Activated CD4-positive, CD25-positive, alpha-beta regulatory T cell treated with anti-CD3 and anti-CD28 coated beads, Interleukin-2, amount 50 U/mL, for 24 hours (primary cell): ENCODE data around the gene CELSR3.
A peak's percentile ranks its signal among the peaks of the same experiment; 100 is the strongest.

Source experiments
- ATAC-seq, 2 donors: fragments of 150-1000 bp; cut with Tn5 transposase; one replicate each; pipeline ENCODE4 v1.10.0; 2021; ENCODE audit warnings: mild to moderate bottlenecking in 1 of 2, moderate library complexity in 1 of 2

CELSR3 gene

DNA sequence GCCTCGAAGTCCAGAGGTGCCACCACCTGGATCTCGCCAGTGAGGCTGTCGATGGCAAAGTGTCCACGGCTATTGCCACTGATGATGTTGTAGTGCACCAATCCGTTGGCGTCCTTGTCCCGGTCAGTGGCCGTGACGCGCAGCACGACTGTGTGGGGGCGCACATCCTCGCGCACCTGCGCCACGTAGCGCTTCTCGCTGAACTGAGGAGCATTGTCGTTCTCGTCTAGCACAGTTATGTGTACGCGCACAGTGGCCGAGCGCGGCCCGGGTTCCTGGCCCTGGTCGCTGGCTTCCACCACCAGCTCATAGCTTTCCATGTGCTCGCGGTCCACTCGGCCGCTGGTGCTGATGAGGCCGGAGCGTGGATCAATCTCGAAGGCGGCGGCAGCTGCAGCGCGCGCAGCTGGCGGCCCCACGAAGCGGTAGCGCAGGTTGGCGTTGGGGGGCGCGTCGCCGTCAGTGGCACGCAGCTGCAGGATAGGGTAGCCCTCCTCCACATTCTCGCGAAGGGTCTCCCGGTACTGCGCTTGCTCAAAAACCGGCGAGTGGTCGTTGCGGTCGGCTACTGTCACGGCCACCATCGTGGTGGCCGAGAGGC lies 1.8 kb downstream of the CELSR3 start:
- ATAC-seq: no peak

DNA sequence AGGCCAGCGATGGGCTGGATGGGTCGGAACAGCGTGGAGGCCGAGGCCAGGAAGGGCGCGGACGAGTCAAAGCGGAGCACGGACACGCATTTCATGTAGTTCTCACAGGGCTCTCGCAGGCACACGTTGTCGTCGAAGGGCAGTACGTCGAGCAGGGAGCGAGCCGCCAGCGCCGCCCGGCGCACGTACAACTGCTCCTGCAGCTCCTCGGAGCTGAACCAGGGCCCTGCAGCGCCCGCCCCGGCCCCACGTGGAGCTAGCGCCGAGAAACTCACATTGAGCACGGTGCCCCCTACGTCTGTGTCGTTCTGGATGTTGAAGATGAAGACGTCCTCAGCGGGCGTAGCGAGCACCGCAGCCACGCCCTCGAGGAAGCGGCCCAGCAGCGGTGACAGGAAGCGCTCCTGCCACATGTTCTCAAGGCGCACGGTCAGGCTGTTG lies 5.8 kb downstream of the CELSR3 start:
- ATAC-seq: no peak

DNA sequence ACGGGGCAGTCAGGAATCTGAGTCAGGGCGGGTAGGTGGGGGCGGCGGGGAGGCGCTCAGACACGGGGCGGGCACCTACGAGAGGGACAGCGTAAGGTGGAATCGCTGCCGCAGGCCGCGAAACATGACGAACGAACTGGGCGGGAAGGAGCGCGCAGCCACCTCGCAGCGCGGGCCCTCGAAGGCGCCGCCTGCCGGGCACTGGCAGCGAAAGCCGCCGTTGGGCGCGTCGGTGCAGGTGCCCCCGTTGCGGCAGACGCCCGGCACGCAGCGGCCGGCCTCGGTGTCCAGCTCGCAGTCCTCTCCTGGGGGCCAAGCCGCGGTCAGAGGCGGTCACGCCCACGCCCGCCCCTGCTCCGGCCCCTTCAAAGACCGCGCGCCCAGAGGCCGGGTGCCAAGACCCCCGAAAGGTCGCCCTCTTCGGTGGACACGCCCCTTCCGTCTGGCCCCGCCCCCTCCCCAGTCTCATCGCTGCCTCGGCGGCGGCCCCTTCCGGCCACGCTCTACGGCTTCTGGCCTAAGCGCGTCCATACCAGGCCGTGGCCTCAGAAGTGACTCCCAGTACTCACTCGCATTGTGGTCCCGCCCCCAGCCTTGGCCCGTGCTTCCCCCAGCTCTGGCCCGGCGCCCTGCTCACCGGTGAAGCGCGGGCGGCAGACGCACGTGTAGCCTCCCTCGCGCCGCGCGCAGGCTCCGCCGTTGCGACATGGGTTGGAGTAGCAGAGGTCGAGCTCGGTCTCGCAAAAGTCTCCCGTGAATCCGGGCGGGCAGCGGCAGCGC lies 6.4 kb downstream of the CELSR3 start:
- ATAC-seq: peak; percentile 83 to 84

DNA sequence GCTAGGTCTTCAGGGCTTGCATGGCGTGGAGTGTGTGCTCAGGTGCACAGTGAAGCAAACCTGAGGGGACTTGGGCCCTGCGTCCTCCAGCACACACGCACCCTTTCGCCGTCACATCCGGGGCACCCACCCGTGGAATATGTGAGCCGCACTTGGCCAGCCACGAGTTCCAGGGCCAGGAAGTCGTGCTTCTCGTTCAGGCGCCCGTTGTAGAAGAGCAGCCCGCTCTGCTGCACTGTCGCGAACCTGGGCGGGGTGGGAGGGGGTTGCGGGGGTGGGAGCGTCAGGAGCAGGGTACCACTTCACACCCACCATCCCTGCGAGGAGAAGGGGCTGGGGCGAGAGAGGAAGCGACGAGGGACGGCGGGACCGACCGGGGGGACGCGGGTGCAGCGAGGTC lies 7.1 kb downstream of the CELSR3 start:
- ATAC-seq: peak; percentile 33 to 34

DNA sequence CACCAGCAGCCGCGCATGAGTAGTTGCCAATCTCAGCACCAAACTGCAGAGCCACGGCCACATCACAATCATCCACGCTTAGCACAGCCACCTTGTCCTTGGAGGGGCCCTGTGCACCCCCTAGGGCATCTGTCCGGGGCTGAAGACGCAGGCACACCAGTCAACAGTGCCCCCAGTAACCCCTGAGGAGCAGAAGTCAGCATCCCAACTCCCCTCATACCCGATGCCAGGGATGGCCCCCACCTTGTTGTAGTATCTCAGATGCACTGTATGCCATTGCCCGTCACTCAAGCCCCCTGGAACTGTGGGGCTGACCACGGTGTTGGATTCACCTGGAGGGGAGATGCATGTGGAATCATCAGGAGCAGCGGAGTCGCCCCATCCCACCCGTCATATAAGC lies 7.6 kb downstream of the CELSR3 start:
- ATAC-seq: no peak

DNA sequence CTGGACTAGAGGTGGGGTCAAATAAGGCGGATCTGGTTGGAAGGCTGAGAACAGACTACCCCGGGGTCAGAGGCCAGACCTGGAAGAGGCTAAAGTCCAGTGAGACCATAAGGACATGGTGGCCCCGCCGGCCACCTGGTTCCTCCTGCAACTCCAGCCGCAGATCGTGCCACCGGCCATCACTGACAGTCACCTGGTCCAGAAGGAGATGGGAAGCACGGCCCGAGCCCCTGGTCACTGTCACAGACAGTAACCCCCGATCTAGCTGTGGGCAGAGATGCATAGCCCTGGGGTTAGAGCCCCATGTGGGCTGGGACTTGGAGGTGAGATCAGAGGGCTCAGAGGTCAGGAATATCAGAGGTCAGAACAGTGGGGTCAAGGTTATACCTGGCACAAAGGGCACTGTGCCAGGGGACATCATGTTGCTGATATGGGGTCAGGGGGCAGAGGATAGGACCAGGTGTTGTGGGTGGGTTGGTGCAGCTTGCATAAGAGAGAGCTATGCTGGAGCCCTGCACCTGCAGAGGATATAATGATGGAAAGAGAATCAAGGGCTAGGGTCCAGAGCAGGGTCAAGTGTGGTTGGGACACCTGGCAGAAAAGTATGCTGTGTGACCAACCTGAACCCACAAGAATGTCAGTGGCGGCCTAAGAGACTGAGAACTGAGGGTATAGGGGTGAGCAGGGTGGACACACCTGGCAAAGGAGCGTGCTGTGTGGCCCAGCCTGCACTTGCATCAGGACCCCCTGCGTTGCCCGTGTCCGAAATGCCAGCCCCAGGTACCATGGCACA lies 9.6 kb downstream of the CELSR3 start:
- no peak for ATAC-seq

DNA sequence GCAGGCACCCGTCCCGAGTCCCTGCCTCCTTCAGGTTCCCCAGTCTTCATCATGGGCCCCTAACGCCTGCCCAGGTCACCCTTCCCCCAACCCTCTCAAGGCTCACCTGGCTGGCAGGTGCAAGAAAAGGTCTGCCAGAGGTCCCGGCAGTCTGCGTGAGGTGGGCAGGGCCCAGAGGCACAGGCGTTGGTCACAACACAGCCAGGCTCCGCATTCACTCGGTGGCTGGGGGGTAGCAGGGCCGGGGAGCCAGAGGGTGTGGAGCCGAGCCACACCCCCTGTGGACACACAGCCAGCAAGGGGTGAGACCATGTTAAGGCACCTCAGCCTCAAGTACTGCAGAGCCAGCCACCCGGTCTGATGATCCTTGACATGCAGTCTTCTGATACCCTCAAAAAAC lies 10.9 kb downstream of the CELSR3 start:
- no peak for ATAC-seq

DNA sequence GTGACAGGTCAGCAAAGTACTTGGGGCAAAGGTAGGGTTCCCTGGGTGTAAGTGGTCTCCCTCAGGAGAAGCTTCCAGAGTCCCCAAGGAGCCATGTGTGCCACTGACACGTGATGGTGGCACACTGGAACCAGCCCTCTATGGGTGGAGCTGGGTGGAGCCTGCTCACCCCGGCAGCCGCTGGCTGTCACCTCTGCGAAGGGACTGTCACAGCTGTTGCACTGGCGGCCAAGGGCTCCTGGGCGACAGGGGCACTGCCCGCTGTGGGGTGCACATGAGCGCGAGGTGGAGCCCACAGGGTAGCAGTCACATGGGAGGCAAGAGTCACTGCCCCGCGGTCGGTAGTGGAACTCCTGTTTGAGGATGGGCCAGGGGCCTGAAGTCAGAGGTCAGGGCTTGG lies 12.0 kb downstream of the CELSR3 start:
- no peak for ATAC-seq

DNA sequence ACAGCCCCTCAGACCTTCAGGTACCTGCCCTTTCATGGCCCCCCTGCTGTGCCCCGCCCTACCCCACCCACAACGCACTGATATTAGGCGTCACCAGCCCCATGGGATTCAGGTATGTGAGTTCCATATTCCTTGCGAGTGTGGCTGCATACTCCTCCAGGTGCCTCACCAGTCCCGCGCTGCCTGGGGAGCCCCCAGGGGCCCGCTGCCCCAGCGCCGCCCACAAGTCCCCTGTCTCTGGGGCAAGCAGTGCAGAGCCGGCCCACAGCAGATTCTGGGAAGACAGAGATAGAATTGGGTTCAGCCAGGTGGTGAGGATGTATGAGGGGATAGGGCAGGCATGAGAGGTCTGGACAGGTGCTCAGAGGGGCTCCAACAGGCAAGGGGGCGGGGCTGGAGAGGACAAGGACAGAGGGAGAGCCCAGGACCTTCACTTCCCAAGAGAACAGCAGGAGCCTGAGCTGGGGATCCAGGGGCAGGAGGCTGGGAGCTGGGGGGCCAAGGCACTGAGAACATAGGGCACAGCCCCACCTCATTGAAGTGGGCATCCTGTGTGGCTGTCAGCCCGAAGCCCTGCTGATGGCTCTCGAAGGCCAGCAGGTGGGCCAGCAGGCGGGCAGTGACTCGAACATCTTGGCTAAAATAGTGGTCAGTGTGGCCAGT lies 14.4 kb downstream of the CELSR3 start:
- no peak for ATAC-seq

DNA sequence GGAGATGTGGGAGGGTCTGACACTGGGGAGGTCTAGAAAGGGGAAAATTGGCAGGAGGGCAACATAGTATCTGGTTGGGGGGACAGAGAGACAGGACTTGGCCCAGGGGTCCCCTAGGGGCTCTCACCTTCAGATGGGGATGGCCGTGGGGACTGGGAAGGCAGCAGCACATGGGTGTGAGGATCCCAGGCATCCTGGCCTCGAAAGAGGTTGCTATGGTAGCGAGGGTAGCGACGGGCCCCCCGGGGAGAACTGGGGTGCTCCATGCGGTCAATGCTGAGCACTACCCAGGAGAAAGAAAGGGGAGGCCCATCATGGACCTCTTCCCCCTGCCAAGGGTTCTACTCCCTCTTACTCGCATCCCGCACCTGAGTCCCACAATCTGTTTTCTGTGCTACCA lies 15.0 kb downstream of the CELSR3 start:
- no peak for ATAC-seq

DNA sequence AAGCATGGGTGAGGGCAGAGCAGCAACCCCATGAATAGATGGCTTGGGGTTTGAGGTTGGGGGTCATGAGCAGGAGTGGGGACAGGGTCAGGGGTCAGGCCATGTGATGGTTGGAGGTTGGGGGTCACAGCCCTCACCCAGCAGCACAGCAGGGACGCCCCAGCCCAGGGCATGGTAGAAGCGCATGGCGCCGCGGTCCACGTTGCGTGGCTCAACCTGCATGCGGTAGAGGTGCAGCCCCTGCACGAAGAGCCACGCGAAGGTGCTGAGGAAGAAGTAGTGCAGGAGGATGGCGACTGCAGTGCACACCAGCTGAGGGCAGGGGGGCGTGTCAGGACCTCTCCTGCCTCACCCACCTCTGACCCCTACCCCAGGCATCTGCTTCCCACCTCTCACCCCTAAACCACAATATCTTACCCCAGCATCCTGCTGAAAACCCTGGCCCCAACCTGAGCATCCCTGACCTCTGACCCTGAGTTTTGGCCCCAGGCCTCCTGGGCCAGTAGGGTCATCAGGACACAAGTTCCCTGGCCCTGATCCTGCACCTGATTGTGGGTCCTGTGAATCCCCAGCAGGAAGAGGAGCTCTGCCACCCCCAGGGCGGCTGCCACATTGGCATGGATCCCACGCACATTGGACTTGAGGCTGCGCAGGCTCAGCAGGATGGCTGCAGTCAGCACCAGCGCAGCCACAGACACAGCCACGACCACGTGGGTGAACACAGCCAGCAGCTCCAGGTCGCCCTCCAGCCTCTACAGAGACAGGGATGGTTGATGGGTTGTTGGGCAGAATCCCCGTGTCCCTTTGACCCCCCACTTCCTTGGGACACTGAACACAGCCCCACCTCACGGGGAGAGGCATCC lies 17.6 kb downstream of the CELSR3 start:
- no peak for ATAC-seq

DNA sequence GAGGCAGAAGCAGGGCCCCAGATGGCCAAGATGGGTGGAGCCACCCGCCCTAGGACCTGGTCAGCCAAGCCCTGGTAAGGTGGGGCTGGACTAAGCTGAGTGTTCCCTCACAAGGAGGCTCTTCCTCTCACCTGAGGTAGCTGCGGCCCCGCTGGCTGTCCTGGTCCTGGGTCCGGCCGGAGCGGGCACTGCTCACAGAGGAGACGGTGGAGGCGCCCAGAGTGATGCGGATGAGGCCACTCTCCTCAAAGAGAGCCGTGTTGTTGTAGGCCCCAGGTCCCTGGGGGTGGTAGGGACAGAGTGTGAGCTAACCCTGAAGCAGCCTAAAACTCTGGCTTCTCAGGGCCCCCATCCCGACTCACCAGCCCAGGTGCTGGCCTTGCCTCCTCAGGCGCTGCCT lies 20.1 kb downstream of the CELSR3 start:
- no peak for ATAC-seq

DNA sequence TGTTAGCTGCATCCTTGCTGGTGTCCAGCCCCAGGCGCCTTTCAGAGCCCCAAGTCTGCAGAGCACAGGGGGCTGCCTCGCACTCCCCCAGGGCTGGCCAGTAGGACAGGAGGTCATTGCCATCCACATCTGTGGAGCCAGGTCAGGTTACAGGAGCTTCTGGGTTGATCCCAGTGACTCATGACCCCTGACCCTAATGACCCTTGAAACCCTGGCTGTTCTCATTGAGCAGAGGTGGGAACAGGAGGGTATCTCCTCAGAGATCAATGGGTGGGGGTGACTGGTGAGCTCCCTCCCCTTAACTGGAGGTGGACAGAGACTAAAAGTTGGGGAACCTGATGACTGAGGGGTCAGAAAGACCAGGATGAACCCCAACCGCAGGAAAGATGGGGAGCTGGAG lies 21.3 kb downstream of the CELSR3 start:
- ATAC-seq: no peak

DNA sequence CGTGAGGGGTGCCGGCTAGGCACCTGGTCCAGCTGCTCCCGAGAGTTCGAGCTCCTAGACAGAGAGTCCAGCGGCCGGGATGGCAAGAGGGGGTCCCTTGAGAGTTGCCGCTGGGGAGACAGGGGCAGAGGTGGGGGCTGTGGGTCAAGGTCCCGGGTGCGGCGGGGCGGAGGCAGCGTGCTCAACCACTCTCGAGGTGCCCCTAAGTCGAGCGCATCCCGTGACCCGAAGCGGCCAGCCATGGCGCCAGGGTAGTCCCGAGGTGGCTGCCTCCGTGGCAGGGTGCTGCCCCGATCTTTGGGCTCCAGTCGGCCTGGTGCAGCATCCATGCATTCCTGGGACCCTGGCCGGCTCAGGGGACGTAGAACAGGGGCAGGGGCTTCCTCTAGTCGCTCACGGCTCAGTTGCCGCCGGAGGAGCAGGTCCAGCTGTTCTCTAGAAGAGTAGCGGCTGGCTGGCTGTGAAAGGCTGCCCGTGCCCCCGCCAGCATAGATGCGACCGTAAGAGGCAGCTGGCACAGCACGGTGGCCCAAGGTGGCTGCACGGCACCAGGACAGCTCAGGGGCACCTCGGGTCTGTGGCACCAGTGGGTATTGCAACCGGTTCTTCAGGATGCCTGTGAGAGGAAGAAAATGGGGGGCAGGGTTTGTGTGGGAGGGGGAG lies 22.6 kb downstream of the CELSR3 start:
- ATAC-seq: no peak

DNA sequence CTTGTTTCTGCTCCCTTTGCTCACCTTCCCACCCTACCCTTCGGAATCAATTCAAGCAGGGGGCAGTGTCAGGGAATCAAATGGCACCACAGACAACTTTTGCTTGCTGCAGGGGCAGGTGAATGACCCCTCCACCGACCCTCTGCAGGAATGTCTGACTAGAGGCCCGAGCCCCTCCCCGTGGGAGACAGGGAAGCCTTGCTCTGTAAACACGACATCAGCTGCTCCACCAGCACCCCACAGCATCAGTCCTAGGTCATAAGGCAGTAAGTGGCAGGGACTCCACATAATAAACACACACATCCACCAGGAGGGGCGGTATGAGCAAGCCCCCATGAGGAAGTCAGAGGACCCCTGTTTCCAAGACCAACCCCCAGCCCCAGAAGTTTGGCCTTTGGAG lies 25.4 kb downstream of the CELSR3 start:
- no peak for ATAC-seq

DNA sequence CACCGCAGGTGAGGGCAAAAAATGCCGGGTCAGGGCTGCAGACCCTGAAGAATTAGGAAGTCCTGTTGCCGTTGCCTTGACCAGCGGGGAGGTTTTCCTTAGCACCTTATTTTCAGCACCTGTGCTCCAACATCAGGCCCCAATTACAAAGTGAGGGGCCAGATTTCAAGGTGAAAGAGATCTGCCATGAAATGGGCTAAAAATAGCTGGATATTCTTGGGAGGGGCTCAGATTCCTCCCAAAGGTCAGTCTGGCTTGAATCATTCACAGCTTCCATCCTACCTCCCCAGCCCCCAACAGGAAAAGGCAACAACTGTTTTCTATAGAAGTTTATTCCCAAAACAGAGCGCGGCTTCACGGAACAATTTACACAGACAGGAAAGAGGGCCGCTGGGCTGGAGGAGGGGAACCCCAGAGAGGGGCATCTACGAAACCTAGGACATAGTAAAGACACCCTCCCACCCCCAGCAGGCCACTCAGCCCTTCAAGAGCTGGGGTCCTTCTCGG lies 26.5 kb downstream of the CELSR3 start:
- no peak for ATAC-seq

DNA sequence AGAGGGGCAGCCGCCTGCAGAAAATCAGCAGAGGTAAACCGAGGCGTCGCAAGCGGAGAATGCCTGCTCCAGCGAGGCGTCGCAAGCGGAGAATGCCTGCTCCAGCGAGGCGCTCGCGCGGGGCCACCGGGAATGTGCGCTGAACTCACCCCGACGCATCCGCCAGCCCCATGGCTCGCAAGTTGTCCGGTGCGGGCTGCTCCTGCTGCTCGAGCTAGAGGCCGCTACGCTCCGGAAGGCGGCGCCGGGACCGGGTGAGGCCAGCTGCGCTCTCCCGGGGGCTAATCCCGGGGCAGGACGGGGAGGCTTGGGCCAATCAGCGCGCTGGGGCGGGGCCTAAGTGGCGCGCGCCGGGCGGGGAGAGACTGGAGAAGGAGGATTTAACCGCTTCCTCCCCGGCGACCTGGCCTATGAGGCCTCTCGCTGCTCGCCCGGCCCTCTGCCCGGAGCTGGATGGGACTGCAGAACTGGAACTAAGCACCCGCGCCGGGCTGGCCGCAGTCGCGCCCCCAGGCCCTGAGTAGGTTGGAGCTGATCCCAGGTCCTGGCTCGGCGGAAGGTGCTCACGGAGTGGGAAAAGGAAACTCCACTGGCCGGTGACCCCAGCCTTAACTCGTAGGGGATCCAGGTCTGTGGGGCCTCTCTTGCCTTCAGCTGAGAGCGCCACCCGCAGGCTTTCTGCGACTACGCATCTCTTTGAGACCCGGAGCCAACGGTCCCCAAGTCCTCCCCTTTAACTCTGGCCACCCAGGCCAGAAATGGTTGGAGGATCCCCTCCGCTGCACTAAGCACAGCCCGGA lies 27.3 kb downstream of the CELSR3 start, which contains the start of gene SLC26A6:
SLC26A6 (minus strand) TSS at position 240 of the 800 bp plus-strand sequence; CDS start at position 172, 68 bp downstream.
- peak; percentile 96 to 97 for ATAC-seq

DNA sequence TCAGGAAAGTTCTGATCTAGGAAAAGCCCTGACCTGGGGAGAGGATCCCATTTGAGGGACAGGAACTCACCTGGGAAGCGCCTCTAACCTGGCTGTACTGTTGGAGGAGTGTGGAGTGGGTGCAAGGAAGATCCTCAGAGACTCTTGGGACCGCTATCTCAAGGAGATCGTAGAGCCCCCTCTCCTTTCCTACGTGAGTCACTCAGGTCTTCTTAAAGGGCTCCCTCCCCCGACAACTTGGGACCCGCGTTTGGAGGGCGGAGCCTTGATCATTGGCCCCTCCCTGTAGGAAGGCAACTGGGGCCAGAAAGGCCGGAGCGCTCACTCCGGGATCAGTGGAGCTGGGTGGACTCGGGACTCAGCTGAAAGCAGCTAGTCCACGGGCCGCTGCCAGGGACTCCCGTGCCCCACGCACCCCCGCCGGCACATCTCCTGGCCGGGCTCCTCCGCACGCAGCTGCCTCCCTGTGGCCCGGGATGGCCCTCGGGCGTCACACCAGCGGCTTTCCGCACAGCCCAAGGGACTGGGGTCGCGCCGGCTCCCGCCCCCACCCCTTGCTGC lies 27.9 kb downstream of the CELSR3 start:
- peak; percentile 15 to 35 for ATAC-seq

DNA sequence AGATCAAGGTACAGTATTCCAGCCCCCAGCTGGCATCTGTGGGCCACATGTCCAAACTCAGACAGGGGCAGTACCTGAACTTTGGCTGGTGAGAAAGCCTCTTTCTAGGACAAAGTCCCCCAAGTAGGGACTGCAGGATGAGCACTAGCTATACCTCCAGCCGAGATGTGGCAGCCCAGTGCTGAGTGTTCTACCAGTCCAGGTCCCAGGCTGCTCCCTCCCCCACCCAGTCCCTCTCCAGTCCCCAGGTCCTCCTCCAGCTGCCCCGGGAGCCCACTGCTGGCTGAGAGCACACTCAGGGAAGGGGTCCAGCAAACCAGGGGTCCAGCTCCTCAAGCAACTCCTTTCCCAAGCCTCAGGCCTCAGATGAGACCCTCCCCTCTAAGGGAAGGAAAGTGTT lies 28.9 kb downstream of the CELSR3 start:
- no peak for ATAC-seq

DNA sequence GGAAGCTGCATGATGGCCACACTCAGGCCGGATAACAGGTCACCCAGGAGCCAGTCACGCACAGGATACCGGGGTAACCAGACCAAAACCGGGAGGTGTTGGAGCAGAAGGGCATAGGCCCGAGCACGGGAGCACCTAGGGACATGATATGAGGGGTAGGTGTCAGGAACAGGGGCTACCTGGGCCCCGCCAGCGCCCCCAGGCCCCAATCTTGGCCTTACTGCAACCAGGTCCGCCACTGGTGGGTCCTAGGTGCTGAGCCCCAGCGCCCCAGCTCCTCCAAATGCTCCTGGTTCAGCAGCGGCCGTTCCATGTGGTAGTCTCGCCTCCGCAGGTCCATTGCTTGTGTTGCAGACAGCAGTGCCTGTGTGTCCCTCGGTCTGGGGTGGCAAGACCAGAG lies 29.4 kb downstream of the CELSR3 start:
- no peak for ATAC-seq
